ENCODE measurements around the gene CSDE1.
"Not testable (repeated sequence)": the region's sequence is repeated elsewhere in the genome, so short reads cannot be mapped to it uniquely, and the experiment has no call there.

Gene CSDE1

DNA sequence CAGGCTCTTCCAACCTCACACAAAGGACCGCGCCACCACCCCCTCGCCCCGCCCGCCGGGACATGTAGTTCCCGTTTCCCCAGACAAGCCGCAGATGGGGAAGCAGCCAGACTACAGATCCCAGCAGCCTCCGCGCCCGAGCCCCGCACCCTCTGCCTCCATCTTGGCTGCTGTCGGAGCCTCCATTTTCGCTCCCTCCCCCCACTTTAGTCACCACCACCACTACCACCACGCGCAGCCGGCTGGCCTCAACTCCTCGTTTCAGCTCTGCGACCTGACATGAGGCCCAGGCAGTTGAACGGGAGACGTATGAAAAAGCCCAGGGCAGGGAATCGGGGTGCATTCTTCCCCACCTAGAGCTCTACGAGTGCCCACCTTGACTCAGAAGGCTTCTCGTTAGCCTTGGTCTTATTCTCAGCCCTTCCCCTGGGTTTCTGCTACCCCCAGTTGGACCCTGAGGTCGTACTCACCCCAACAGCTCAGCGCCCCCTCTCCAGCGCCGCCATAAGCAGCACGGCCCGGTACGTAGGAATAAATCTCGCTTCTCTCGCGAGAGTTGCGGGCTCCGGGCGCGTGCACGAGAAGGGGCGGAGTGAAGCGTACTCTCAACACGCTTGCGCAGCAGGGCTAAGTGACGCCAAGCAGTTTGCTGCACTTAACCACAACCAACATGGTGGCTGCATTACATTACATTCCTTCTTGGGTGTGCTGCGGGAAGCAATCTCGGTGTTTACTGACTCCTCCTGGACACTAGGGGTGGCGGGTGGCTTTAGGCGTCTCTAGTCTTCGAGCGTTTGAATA is at the start of gene CSDE1:
Gene CSDE1 (minus strand): TSS at position 530 of the 801 bp plus-strand sequence. CDS start 18,094 bp downstream, outside the sequence.
- DNase-seq: peak; percentile 94 to 98

DNA sequence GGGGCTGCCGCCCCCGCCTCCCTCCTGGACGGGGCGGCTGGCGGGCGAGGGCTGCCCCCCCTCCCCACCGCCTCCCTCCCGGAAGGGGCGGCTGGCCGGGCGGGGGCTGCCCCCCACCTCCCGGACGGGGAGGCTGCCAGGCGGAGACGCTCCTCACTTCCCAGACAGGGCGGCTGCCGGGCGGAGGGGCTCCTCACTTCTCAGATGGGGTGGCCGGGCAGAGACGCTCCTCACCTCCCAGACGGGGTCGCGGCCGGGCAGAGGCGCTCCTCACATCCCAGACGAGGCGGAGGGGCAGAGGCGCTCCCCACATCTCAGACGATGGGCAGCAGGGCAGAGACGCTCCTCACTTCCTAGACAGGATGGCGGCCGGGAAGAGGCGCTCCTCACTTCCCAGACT is 46.7 kb upstream of the CSDE1 start:
- DNase-seq: not testable (repeated sequence)

DNA sequence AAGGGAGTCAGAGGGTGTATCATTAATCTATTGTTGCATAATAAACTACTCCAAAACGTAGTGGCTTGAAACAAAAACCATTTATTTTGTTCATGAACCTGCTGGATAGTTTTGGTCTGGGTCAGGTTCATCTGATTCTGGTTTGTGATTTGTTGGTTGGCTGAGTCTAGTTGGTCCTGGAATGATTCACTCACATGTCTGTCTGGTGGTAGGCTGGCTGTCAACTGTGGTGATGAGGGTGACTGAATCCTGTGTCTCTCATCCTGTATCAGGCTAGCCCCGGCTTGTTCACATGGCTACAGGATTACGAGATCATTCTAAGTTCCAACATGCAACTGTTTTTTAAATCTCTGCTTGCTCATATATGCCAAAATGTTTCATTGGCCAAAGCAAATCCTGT is 45.2 kb upstream of the CSDE1 start:
- DNase-seq: peak; percentile 3 to 7

DNA sequence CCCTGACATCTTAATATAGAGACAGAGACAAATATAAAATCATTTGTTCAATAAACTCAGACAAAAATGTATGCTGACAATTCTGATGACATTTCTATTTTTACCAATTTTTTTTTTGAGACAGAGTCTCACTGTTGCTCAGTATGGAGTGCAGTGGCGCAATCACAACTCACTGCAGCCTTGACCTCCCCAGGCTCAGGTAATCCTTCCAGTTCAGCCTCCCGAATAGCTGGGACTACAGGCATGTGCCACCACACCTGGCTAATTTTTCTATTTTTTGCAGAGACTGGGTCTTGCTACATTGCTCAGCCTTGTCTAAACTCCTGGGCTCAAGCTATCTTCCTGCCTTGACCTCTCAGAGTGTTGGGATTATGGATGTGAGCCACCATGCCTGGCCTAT is 36.3 kb upstream of the CSDE1 start:
- no peak for DNase-seq

DNA sequence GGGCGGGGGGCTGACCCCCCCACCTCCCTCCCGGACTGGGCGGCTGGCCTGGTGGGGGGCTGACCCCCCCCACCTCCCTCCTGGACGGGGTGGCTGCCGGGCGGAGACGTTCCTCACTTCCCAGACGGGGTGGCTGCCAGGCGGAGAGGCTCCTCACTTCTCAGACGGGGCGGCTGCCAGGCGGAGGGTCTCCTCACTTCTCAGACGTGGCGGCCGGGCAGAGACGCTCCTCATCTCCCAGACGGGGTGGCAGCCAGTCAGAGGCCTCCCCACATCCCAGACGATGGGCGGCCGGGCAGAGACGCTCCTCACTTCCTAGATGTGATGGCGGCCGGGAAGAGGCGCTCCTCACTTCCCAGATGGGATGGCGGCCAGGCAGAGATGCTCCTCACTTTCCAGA is 32.8 kb upstream of the CSDE1 start:
- DNase-seq: not testable (repeated sequence)

DNA sequence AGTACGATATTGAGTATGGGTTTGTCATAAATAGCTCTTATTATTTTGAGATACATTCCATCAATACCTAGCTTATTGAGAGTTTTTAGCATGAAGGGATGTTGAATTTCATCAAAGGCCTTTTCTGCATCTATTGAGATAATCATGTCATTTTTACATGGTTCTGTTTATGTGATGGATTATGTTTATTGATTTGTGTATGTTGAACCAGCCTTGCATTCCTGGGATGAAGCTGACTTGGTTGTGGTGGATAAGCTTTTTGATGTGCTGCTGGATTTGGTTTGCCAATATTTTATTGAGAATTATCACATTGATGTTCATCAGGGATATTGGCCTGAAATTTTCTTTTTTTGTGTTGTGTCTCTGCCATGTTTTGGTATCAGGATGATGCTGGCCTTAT is 28.7 kb upstream of the CSDE1 start:
- DNase-seq: not testable (repeated sequence)

DNA sequence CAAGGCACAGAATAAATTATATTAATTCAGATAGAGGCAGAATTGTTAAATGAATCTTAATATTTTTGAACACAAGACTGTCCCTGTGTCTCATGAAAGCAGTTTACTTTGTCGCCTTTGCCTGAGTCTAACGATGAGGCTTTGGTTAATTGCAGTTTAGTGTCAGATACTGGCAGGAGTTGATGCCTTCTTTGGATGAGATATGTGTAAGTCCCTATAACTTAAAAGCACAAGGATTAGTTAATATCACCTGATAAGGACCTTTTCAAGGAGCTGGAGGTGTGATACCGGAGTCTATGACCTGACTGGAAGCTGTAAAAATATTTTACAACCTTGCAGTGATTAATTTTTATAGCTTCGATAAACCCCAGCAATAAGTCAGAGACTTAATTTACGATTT is 24.7 kb upstream of the CSDE1 start:
- no peak for DNase-seq

DNA sequence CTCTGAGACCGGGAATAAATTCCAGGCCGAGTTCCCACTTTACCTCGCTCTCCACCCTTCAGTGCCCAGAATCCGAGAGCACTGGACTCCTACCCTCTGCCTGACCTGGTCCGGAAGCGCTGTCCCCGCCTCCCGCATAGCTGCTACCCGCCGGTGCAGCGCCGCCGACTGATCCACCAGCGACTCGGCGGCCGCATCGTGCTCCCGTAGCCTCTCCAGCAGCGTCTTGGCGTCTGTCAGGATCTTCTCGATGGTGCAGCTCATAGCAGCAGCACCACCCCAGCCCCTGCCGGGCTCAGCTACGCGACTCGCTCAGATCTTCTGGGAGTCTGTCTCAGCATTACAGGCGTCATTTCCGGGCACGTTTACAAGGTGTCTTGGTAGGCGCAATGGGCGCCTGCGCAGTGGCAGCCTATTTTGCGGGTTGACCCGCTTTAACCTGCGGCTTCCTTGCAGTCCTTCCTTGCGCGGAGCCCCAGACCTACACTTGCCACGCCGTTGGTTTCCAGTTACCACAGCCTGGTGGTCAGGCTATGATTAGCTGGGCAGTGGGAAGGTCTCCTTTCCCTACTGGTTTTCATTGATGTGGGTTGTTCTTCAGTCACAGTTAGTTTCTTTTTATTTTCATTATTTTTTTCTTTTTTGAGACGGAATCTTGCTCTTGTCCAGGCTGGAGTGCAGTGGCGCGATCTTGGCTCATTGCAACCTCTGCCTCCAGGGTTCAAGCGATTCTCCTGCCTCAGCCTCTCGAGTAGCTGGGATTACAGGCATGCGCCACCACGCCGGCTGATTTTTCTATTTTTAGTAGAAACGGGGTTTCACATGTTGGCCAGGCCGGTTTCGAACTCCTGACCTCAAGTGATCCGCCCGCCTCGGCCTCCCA is 22.8 kb upstream of the CSDE1 start, which contains the start of gene SIKE1:
Gene SIKE1 (minus strand): TSS at position 342 of the 883 bp plus-strand sequence. CDS start 78 bp downstream, at position 264.
- DNase-seq: peak; percentile 86 to 96

DNA sequence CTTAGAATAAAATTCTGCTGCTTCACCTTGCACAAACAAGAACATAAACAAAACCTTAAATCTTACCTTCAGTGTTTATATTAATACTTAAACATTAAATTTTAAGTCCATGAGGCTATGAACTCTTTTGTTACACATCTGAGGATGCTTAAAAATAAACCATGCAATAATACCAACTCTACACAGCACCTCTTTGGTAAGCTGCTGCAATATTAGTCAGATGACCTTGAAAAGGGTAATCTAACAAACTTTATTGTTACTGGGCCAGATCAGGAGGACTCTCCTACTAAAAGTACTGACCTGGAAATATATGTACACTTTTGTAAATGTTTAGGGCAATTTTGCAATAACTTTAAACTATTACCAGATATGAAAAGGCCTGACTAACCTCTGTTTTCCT is 21.9 kb upstream of the CSDE1 start:
- no peak for DNase-seq

DNA sequence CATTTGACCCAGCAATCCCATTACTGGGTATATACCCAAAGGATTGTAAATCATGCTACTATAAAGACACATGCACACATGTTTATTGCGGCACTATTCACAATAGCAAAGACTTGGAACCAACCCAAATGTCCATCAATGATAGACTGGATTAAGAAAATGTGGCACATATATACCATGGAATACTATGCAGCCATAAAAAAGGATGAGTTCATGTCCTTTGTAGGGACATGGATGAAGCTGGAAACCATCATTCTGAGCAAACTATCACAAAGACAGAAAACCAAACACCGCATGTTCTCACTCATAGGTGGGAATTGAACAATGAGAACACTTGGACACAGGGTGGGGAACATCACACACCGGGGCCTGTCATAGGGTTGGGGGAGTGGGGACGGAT is 18.9 kb upstream of the CSDE1 start:
- not testable (repeated sequence) for DNase-seq

DNA sequence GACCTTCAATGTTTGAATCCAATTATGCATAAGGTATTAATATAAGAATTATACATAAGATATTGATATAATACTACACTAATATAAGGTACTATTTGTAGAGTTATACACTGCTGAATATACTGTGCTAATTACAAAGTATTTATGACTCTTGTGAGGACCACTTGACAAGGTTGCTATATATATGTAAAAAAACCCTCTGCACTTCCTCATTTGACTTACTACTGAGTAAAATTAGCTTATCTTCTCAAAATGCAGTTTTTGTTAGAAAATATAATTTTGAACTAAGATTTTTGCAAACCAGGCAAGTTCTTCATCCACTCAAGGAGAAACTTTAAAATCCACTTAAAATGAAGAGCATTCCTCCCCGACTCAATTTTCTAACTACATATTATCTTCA is 14.2 kb upstream of the CSDE1 start:
- no peak for DNase-seq

DNA sequence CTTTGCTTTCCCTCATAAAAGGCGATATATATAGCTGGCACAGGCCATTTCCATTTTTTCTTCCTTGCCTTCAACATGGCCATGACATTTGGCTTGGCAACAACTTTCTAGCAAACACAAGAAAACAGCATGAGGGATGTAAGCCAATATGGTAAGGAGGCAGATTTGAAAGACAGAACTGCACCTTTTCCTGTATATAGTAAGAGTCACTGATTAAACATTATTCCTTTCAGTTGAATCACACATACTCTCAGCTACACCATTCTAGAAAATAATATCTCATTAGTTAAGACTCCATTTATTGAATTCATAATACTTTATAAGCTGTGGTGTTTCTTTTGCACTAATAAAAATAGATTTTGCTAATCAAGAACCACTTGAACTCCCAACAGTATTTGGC is 13.2 kb upstream of the CSDE1 start:
- no peak for DNase-seq

DNA sequence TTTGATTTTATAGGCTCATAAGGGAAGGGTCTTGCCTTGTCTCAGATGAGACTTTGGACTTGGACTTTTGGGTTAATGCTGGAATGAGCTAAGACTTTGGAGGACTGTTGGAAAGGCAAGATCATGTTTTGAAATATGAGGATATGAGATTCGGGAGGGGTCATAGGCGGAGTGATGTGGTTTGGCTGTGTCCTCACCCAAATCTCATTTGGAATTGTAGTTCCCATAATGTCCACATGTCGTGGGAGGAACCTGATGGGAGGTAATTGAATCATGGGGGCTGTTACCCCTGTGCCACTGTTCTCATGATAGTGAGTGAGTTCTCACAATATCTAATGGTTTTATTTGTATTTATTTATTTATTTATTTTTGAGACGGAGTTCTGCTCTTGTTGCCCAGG is 6.9 kb upstream of the CSDE1 start:
- DNase-seq: no peak

DNA sequence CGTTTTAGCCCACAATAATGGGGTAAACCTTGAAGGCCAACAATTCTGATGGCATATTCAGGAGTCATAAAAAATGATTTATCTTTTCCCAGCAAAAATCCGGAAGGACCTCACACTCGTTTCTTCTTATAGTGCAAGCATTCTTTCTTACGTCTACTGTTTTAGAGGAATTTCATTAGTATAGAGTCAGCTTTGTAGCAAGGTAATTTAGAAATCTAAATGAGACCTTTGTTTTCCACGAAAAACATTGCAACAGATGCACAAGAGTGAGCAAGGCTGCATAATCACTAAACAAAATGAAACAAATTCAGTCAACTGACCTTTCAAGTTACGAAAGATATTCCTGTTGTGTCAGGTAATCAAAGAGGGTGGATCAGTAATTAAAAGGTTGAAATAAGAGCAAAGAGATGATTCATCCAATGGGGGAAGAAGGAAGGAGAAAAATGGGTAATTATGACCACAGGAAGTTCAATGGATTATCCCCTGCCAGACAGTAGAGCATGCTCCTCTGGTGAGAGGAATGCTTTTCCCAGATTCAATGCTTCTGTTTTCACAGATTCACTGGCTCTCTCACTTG is 560 bp upstream of the CSDE1 start:
- no peak for DNase-seq

DNA sequence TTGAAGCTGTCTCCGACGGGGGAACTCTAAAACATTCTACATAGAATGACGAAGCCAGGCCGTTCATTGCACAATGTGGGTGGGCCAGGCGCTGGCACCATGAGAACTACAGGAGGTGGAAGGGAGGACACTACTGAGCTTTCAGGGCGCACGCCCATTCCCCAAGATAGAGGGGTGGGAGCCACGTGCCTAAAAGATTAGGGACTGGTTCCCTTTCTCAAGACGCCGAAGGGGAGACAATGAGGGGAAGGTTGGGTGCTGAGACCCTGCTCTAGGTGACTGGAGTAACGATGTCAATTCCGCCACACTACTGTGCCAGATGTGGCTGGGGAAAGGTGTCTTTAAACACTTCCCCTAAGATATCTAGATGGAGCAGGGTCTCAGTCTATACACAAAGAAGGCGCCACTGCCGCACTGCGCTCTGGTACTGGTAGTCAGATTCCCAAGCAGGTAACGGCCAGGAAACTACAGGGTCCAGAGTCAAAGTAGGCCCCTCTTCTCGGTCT is 782 bp downstream of the CSDE1 start:
- no peak for DNase-seq

DNA sequence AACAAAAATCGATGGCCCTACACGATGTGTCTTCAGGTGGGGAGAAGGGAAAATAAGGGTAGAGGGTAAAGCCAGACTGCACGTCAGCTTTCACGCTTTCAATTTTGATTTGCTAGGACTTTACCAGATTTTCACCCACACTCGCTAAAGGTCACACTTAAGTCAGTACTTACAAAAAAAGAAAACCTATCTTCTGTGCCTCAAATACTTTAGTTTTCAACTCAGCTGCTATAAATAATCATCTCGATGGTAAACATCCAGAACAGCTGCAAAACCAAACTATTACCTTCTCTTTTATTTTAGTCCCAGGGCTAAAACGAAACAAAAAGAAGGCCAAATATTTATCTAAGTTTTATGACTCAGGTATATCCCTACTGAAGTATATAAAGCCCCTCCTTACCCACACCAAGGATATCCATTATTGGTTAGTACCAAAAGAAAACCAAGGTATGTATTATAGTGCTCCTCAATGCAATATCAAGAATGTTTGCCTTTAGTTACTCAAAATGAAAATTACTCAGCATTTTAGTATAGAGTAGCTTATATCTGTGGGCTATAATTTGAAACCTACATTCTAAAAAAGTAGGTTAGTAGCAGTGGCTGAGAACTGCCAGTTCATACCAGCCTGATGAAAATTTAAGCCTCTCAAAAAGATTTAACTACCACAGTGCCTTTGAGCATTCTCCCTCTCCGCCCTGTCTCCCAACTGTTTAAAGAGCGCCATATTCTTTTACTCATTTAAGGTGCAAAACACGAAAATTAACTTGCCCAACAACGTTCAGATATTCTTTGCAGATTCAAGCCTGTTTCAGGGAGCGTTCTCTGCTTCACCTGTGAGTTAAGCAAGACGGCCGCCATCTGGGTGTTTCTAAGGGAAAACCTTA is 1.5 kb downstream of the CSDE1 start:
- no peak for DNase-seq

DNA sequence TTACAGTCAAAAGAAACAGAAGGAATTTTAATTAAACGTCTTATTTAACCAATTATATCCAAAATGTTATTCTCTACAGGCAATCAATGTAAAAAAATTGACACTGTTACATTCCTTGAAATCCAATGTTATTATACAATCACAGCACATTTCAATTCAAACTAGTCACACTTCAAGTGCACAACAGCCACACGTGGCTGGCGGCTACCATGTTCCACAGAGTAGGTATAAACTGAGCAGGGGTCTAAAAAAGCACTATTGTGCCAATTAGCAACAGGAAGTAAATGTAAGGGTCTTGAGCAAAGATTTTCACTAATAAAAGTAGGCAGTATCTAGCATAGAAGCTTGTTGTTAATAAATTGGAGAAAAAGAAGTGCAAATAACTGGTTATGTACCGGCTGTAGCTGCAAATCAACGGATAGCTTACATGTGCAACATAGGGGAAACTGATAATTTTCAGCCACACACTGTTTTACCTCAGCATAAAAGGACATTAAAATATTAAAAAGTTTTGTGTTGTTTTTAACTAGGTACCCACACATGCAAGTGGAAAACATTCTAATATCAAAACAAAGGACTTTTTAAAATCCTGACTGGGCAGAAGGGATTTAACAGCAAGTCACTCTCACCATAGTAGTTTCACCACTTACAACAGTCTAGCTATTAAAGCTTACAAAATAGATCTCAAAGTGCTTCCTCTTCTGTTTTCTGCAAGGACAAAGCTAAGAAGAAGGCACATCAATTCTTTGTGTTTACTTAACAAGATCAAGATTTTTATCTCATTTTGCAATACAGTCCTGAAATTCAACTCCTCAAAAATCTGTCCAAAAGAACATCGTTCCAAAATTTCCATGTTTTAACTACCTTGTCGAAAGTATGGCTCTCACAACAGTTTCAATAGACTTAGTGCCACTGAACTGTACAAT is 2.5 kb downstream of the CSDE1 start:
- no peak for DNase-seq

DNA sequence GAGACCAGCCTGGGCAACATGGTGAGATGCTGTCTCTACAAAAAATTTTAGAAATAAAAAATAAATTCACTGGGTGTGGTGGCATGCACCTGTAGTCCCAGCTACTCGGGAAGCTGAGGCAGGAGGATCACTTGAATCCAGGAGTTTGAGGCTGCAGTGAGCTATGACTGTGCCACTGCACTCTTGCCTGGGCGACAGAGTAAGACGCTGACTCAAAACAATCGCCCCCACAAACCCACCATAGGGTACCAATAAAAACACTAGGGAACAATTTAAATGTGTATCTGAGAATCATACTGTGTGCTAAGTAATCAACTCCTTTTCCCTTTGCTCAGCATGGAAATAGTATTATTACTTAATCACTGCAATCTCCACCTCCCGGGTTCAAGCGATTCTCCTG is 4.1 kb downstream of the CSDE1 start:
- not testable (repeated sequence) for DNase-seq

DNA sequence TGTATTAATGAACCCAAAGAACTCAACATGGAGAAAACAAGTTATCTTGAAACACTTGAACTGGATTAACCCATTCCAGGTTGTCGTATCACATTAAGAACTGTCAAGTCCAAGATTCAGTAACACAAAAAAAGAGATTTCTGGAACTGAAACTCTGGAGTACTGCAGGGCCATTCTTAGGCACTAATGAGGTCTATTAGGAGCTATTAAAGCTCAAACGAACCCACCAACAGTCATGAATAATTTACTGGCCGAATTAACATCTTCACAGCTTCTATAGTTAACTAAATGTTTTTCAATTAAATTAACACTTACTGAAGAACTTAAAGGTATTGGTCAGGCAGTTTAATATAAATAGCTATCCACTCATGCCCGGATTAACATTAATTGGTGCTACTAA is 4.6 kb downstream of the CSDE1 start:
- DNase-seq: peak in 1 of 2 experiments; percentile 12

DNA sequence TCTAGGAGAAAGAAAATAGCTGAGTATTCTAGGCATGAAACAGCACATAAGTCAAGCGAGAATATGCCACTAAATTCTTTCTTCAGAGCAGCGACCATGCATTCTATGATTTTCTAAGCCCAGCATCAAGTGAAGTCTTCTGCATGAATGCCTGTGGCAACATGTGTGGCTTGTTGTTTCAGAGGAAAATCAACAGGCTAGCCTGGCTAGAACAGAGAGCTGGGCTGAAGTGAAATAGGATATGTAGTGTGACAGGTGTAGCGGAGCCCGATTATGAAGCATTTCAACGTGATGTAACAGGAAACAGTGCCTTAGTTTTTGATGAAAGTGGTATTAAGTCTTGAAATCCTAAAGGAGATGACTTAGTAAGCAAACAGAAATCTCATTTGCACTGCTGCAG is 7.0 kb downstream of the CSDE1 start:
- peak in 1 of 2 experiments; percentile 68 for DNase-seq

DNA sequence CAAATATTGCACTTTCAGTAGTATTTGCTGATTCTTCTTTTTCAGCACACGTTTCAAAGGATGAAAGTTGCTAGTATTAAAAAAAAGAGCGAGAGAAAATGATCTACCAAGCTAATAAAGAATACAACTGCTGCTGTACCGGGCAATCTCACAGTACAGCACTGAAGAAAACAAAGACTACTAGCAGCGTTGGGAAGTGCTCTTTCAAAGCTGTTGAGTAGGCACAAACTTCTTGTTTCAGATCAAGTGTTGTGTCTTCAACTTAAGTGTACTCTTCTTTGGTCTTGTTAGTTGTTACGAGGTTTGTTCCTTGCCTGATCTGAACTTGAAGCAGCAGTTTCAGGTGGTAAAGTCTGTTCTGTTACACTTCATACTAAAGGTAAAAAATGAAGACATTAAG is 7.9 kb downstream of the CSDE1 start:
- DNase-seq: no peak
